Stimulated activated CD4-positive, alpha-beta T cell treated with anti-CD3 and anti-CD28 coated beads, Interleukin-1b, Interleukin-23, amount 100 ng/mL, for 1 hour (primary cell): Measurements from ENCODE around the gene TMEM247.

ENCODE experiments used
- DNase-seq, 2 donors: peaks; one replicate each; pipeline ENCODE4 v3.0.0-alpha.2; 2020; ENCODE audit warnings: low read depth in 2 of 2

The TMEM247 gene

GRCh38 chr2:46488389-46488788, 9.0 kb downstream of the TMEM247 start:
- DNase-seq, result no peak

DNA sequence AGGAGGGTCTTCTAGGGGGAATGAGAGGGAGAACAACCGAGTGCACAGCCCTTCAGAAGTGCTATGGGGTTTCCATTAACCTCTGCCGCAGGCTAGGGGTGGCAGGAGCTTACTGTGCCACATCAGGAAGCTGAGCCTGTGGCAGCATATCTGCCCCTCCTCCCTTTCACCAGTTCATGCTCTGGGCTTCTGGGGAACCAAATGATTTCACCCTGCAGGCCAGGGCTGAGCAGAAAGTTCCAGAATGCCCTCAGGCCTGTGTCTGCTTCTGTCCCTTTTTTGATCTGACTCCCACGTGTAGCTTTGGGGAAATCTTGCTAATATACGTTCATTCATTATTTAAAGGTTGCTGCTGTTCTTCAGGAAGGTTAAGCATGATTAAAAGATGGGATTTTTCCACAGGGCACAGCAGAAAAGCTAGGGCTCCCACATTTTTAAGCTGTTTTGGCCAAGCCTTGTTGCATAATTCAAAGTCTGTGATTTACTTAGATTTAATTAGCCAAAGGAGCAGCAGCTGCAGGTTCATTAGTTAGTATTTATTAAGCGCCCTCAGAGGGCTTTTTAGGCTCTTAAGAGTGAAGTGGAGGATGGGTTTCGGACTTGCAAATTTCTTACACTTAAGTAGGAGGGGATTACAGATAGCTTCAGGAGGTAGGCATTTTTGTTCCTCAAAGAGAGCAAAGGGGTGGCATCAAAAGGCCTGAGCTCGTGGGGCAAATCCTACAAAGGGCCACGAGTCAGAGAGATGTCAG, 10.2 kb downstream of the TMEM247 start:
- DNase-seq, result no peak

DNA sequence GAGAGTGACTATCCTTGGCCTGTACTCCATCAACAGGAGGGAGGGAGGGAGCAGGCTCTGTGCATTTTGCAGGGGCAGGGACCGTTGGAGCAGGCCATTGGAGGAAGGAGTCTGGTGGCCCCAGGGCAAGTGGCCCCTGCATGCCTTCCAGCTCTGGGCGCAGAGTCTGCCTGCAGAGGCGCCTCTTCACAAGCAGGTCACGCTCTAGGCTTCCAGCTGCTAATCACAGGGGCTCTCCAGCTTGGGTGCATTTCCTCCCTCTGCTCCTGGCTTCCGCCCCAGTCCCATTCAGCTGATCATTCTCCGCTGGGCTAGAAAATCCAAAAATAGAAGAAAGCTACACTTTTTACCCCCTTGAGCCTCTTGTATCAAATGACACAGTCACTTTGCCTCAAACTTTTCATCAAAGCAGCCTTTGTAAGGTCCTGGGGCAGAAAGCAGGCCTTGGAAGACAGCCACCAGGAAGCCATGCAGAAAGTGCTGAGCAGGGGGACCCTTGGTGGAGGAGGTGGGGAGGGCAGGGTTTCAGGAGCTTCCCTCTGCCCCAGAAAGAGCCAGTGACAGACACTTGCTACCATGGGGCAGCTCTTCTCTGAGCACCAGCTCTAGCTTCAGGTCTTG, 11.3 kb downstream of the TMEM247 start:
- DNase-seq, result no peak

- DNase-seq, result no peak
Measured at GRCh38 chr2:46492301-46492700, 12.9 kb downstream of the TMEM247 start.

- DNase-seq, result no peak
Measured at GRCh38 chr2:46493241-46493970, 14.0 kb downstream of the TMEM247 start.

GRCh38 chr2:46493971-46494250, 14.5 kb downstream of the TMEM247 start:
- no peak for DNase-seq

DNA sequence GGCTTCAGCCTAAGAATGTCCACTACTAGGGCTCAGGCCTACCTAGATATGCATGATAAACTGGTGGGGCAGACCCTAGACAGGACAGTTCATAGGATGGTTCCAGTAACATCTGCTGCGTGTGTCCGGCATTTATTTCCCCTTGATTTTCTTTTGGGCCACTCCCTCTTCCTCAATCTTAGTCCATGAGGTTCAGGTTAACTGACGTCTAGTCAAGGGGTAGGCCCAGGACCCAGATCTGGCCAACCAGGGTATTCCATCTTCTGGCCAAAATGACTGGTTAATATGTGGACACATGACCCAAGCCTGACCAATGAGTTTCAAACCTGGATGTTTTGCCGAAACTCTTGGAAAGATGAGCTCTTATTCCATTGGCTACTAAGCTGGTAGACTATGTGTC, 15.2 kb downstream of the TMEM247 start:
- DNase-seq, result no peak

- DNase-seq, result no peak
Measured at GRCh38 chr2:46495231-46496030, 16.1 kb downstream of the TMEM247 start.

DNA sequence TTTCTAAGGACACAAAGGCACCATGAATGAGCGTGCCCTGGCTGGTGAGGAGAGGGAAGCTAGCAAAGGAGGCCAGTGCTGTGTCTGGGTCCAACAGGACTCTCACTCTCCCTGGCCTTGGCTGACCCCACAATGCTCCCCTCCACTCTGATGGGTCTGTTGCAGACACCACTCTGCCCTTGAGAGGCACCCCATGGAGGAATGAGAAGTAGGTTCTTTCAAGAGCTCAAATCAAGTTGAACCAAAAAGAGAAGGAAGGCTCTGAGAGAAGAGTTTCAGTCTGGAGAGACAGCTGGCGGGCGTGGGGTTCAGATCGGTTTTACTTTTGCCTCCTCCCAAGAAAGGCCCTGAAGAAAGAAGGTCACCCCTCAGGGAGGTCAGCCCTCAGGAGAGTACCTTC, 18.4 kb downstream of the TMEM247 start:
- no peak for DNase-seq

DNA sequence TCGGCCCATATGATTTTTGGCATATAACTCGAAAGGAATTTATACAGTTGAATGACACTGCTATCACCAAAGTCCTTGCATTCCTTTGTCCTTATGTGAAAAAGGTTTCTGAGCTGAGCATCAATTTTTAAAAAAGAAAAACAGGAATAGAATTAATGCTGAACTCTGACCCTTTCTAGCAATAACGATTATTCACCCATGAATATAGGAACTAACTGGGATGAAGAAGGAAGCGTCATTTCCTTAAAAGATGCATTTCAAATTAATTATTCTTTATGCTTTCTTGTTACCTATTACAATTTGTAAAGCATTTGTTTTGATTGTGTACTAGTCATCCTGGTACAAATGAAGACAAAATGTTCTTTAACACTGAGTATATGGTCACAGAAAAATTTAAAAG, 19.3 kb downstream of the TMEM247 start:
- no peak for DNase-seq

GRCh38 chr2:46499392-46499785, 20.0 kb downstream of the TMEM247 start:
- no peak for DNase-seq

DNA sequence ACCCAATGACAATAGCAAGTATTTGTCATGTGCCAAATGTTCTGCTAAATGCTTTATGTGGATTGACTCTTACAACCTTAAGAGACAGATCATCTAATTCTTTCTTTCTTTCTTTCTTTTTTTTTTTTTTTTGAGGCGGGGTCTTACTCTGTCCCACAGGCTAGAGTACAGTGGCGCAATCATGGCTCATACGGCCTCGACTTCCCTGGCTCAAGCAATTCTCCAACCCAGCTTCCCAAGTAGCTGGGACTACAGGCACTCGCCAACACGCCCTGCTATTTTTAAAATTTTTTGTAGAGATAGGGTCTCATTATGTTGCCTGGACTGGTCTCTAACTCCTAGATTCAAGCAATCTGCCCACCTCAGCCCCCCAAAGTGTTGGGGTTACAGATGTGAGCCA, 21.4 kb downstream of the TMEM247 start:
- no peak for DNase-seq

DNA sequence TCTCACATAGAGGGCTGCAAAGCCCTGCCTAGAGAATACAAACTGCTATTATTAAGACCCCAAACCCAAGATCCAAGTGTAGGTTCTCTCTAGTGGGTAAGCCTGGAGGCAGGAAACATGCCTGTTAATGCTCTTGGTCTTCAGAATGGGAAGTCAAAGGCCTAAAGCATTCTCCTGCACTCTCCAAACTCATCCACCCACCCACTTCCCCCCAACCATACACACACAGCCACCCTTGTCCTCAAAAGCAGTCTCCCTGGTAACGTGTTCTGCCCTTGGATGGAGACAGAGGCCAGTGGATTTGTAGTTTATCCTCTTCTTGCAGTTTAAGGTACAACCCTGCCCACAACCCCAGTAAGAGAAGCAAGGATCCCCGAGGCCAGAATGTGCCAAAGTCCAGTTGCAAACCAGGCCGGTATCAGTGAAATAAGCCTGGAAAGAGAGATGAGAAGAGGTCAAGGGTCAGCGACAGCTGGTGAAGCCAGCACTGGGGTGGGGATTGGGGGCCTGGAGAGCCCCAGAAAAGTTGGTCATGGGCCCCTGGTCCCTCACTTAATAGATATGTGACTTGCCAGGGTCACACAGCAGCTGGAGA, 23.0 kb downstream of the TMEM247 start:
- no peak for DNase-seq

GRCh38 chr2:46503686-46504085, 24.3 kb downstream of the TMEM247 start:
- DNase-seq, result no peak

- DNase-seq, result no peak
Measured at GRCh38 chr2:46504221-46504620, 24.9 kb downstream of the TMEM247 start.

- DNase-seq, result no peak
Measured at GRCh38 chr2:46504685-46505471, 25.5 kb downstream of the TMEM247 start.

DNA sequence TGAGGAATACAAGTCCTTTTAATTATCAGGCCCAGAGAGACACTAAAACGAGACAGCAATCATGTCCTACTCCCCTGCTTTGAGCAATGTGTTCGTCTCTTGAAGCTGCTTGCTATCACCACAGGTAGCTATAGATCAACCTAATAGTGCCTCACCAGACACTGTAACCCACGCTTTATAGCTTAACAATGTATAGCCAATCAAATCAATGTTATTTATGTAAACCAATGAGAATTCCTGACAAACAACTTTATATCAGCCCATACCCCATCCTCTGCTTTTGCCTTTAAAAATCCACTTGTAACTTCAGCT, 26.1 kb downstream of the TMEM247 start:
- no peak for DNase-seq

- DNase-seq, result no peak
Measured at GRCh38 chr2:46506131-46506706, 26.9 kb downstream of the TMEM247 start.

DNA sequence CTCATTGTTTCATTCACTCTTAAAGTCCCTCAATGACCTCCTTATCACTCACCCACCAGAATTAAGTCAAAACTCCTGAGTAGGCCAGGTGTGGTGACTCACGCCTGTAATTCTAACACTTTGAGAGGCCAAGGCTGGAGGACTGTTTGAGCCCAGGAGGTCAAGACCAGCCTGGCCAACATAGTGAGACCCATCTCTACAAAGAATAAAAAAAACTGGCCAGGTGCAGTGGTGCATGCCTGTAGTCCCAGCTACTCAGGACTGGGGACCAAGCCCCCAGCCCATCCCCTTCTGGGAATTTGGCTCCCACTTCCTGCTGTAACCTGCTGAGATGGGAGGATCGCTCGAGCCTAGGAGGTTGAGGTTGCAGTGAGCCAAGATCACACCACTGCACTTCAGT, 28.9 kb downstream of the TMEM247 start:
- DNase-seq, result no peak

- DNase-seq, result no peak
Measured at GRCh38 chr2:46508759-46509158, 29.4 kb downstream of the TMEM247 start.

GRCh38 chr2:46509804-46510203, 30.4 kb downstream of the TMEM247 start:
- DNase-seq, result no peak
